ENCODE data around the gene C14orf93. TPM values are rescaled to one million over a fixed set of nuclear protein-coding genes. Genes with fewer than 3 reads are reported as not detected.
"Not testable (repeated sequence)": the region's sequence is repeated elsewhere in the genome, so short reads cannot be mapped to it uniquely, and the experiment has no call there.

The C14orf93 gene
- total RNA-seq, 4 donors from 2014 or later = 3.4 to 12.7 (median 8.8) TPM

- Histone ChIP-seq H3K4me1 (peaks cover 6 to 41% (median 10%) of the 10 kb centered on the region in 3 donors), H3K9me3 (no peaks in the 10 kb centered on the region), H3K36me3 (no peaks in the 10 kb centered on the region), H3K27ac (peak overlapping the region; percentile 91 to 97 (median 94)), H3K4me3 (peak overlapping the region; percentile 50 to 87 (median 71)), H3K27me3 (no peaks in the 10 kb centered on the region)
- 1% methylated on average over 22 to 41 of the region's 62 CpGs for WGBS, 2 donors
- DNase-seq = peak; percentile 89
- intact Hi-C loops (cut with DNase I) = no loop called here
- peak in 2 of 4 donors; percentile 78 to 87 for TF ChIP-seq POLR2A (IDR thresholded peaks at IDR 0.05)
- TF ChIP-seq CTCF (IDR thresholded peaks at IDR 0.05) = no peak
Observed at GRCh38 chr14:23006544-23007419, 3.2 kb downstream of the C14orf93 start.

- H3K9me3 ChIP-seq = no peaks in the 10 kb centered on the region
- H3K4me3 ChIP-seq = peak overlapping the region; percentile 50 to 87 (median 71)
- no peak for DNase-seq
- intact Hi-C loops (cut with DNase I) = no loop called here
- TF ChIP-seq CTCF (IDR thresholded peaks at IDR 0.05) (no peak), POLR2A (IDR thresholded peaks at IDR 0.05) (no peak)
- 50% methylated on average over 5 of the region's 5 CpGs for WGBS, 2 donors
- peak overlapping the region; percentile 91 to 97 (median 94) for H3K27ac ChIP-seq
- no peaks in the 10 kb centered on the region for H3K27me3 ChIP-seq
- peaks cover 6 to 41% (median 10%) of the 10 kb centered on the region in 3 donors for H3K4me1 ChIP-seq
- no peaks in the 10 kb centered on the region for H3K36me3 ChIP-seq
Observed at GRCh38 chr14:23006188-23006534, 3.8 kb downstream of the C14orf93 start.

- H3K4me1 ChIP-seq = peaks cover 6 to 41% (median 10%) of the 10 kb centered on the region in 3 donors
Observed at GRCh38 chr14:23005451-23006187, 4.3 kb downstream of the C14orf93 start.

GRCh38 chr14:23004274-23004673, 5.7 kb downstream of the C14orf93 start:
- H3K36me3 ChIP-seq; H3K9me3 ChIP-seq; intact Hi-C loops (cut with DNase I); DNase-seq; H3K27ac ChIP-seq; H3K4me3 ChIP-seq; H3K27me3 ChIP-seq: not testable (repeated sequence)
- WGBS, 2 donors = 83 to 100% methylated on average over 1 to 3 of the region's 4 CpGs
- H3K4me1 ChIP-seq = peaks cover 6 to 30% (median 10%) of the 10 kb centered on the region in 3 donors

More at GRCh38 chr14:23005451-23006187, 4.3 kb downstream of the C14orf93 start:
- peak overlapping the region in 1 of 4 donors; percentile 92 for H3K27ac ChIP-seq
- intact Hi-C loops (cut with DNase I) = no loop called here
- no peaks in the 10 kb centered on the region for H3K36me3 ChIP-seq
- H3K9me3 ChIP-seq = no peaks in the 10 kb centered on the region
- H3K27me3 ChIP-seq = no peaks in the 10 kb centered on the region
- no peak for DNase-seq
- no peak overlapping the region for H3K4me3 ChIP-seq
- TF ChIP-seq CTCF (IDR thresholded peaks at IDR 0.05) = no peak
- no peak for TF ChIP-seq POLR2A (IDR thresholded peaks at IDR 0.05)
- WGBS, 2 donors = 63 to 66% methylated on average over 3 of the region's 3 CpGs

- intact Hi-C loops (cut with DNase I) = no loop called here
- no peak overlapping the region for H3K27ac ChIP-seq
- no peak for TF ChIP-seq CTCF (IDR thresholded peaks at IDR 0.05)
- TF ChIP-seq POLR2A (IDR thresholded peaks at IDR 0.05) = no peak
- H3K4me1 ChIP-seq = peaks cover 3 to 14% (median 9%) of the 10 kb centered on the region in 3 donors
- no peak overlapping the region for H3K4me3 ChIP-seq
- WGBS, 2 donors = 72 to 97% methylated on average over 3 of the region's 3 CpGs
- H3K27me3 ChIP-seq = no peaks in the 10 kb centered on the region
- peaks cover 0 to 15% (median 0%) of the 10 kb centered on the region in 3 donors for H3K36me3 ChIP-seq
- DNase-seq = no peak
- H3K9me3 ChIP-seq = no peaks in the 10 kb centered on the region
Observed at GRCh38 chr14:23002592-23002991, 7.4 kb downstream of the C14orf93 start.

All from esophagus squamous epithelium (tissue), 5 donors.